Measurements from ENCODE around the gene VRK1. TPM values are rescaled to one million over a fixed set of nuclear protein-coding genes. Genes with fewer than 3 reads are reported as not detected.

VRK1 gene
- total and polyA plus RNA-seq, 7 experiments from 2014 or later, result 28.5 to 52.2 (median 40.7) TPM

DNA sequence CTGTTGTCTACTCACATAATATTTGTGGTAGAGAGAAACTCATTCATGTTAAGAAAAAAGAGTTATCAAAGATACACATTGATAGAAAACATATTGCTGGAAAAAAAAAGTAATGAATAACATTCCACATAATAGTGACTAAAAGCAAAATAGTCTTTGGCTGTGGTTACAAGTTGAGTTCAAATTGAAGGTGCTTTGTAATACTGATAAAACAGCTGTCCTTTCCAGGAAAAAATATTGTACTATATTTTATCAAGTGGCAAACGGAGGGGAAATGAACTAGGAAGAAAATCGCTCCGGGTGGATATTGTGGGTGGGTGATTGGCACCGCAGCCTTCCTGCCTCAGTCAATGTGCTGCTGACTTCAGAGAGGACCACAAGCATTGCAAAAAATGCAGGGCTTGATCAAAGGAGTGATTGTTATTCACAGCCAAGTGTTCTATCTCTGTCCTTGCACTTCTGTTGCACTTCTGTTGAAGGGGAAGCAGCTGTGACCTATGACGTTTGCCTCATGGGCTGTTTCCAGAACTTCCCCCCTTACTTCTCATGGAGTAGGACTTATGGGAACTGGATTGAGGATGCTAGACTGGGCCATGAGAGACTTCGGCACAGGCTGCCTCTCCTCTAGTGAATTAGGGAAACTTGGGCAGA, 114.4 kb downstream of the VRK1 start:
- Histone ChIP-seq H3K36me3 (ENCODE audit: control insufficient read depth in 2 of 3, insufficient read depth in 3 of 3, low read length in 3 of 3) (no peaks in the 10 kb centered on the region), H3K27me3 (ENCODE audit: control insufficient read depth in 2 of 2, insufficient read depth in 2 of 2, low read length in 2 of 2) (no peaks in the 10 kb centered on the region), H3K9me3 (ENCODE audit: control insufficient read depth in 2 of 3, low read length in 3 of 3) (no peaks in the 10 kb centered on the region), H3K4me1 (ENCODE audit: control insufficient read depth in 2 of 2, insufficient read depth in 2 of 2, low read length in 2 of 2) (peaks cover 4 to 16% of the 10 kb centered on the region in 2 donors), H3K4me3 (ENCODE audit: low read length) (no peak overlapping the region), H3K27ac (ENCODE audit: low read depth, low read length) (no peak overlapping the region)
- ChIA-PET CTCF (interaction anchor here (1.0 kb wide), 1 partner anchor 218 kb away, joined by 9 read pairs; no protein-coding TSS in a partner anchor), POLR2A (no interaction called here)
- ATAC-seq (no peak), DNase-seq (peak in 5 of 9 donors; percentile 5 to 16 (median 7))
- Mint-ChIP-seq H3K9me3 (peaks cover 3 to 29% (median 15%) of the 10 kb centered on the region in 11 donors), H3K4me1 (peaks cover 6 to 24% (median 19%) of the 10 kb centered on the region in 7 donors), H3K36me3 (peaks cover 14 to 40% (median 29%) of the 10 kb centered on the region in 5 donors), H3K27me3 (no peaks in the 10 kb centered on the region), H3K27ac (peak overlapping the region in 8 of 9 donors; percentile 9 to 51 (median 25)), H3K4me3 (peak overlapping the region in 7 of 10 donors; percentile 17 to 60 (median 46))
- intact Hi-C loops (cut with micrococcal nuclease), result no loop called here

DNA sequence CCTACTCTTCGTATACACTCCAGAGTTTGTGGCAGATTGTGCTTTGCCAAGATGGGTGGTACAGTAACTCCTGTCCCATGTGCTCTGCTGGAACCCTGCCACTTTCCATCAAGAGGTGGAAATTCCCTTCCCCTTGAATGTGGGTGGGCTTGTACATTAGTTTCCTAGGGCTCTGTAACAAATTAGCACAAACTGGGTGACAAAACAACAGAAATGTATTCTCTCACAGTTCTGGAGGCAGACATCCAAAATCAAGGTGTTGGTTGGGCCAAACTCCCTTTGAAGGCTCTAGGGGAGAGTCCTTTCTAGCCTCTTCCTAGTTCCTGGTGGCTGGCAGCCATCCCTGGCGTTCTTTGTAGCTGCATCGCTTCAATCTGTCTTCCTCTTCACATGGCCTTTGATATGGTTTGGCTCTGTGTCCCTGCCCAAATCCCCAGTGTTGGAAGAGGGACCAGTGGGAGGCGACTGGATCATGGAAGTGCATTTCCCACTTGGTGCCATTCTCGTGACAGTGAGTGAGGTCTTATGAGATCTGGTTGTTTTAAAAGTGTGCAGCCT, 117.5 kb downstream of the VRK1 start:
- no peaks in the 10 kb centered on the region for H3K36me3 ChIP-seq (ENCODE audit: control insufficient read depth in 2 of 3, insufficient read depth in 3 of 3, low read length in 3 of 3)
- H3K4me1 ChIP-seq (ENCODE audit: control insufficient read depth in 2 of 2, insufficient read depth in 2 of 2, low read length in 2 of 2), result peaks cover 4 to 16% of the 10 kb centered on the region in 2 donors
- intact Hi-C loops (cut with micrococcal nuclease), result no loop called here
- H3K4me3 ChIP-seq (ENCODE audit: low read length), result no peak overlapping the region
- POLR2A ChIA-PET, result no interaction called here
- H3K27me3 Mint-ChIP-seq, result no peaks in the 10 kb centered on the region
- H3K4me3 Mint-ChIP-seq, result no peak overlapping the region
- H3K27ac Mint-ChIP-seq, result no peak overlapping the region
- ATAC-seq, result no peak
- H3K36me3 Mint-ChIP-seq, result peaks cover 6 to 33% (median 23%) of the 10 kb centered on the region in 5 donors
- H3K4me1 Mint-ChIP-seq, result peaks cover 6 to 24% (median 19%) of the 10 kb centered on the region in 7 donors
- no peaks in the 10 kb centered on the region for H3K27me3 ChIP-seq (ENCODE audit: control insufficient read depth in 2 of 2, insufficient read depth in 2 of 2, low read length in 2 of 2)
- H3K27ac ChIP-seq (ENCODE audit: low read depth, low read length), result no peak overlapping the region
- peaks cover 3 to 10% (median 6%) of the 10 kb centered on the region in 11 donors for H3K9me3 Mint-ChIP-seq
- DNase-seq, result no peak
- CTCF ChIA-PET, result no interaction called here
- no peaks in the 10 kb centered on the region for H3K9me3 ChIP-seq (ENCODE audit: control insufficient read depth in 2 of 3, low read length in 3 of 3)

DNA sequence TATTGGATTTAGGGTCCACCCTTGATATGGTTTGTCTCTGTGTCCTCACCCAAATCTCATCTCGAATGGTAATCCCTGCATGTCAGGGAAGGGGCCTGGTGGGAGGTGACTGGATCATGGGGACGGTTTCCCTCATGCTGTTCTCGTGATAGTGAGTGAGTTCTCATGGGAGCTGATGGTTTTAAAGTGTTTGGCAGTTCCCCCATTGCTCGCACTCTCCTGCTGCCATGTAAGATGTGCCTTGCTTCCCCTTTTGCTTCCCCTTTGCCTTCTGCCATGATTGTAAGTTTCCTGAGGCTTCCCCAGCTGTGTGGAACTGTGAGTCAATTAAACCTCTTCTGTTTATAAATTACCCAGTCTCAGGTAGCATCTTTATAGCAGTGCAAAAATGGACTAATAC, 118.3 kb downstream of the VRK1 start:
- Mint-ChIP-seq H3K27ac (peak overlapping the region in 1 of 9 donors; percentile 12), H3K4me3 (no peak overlapping the region), H3K4me1 (peaks cover 6 to 23% (median 19%) of the 10 kb centered on the region in 7 donors), H3K27me3 (no peaks in the 10 kb centered on the region), H3K9me3 (peaks cover 0 to 3% (median 0%) of the 10 kb centered on the region in 11 donors), H3K36me3 (peaks cover under 1 to 27% (median 17%) of the 10 kb centered on the region in 5 donors)
- ATAC-seq (no peak), DNase-seq (no peak)
- intact Hi-C loops (cut with micrococcal nuclease), result no loop called here
- H3K27me3 ChIP-seq (ENCODE audit: control insufficient read depth in 2 of 2, insufficient read depth in 2 of 2, low read length in 2 of 2), result no peaks in the 10 kb centered on the region
- ChIA-PET POLR2A (no interaction called here), CTCF (no interaction called here)
- no peak overlapping the region for H3K27ac ChIP-seq (ENCODE audit: low read depth, low read length)
- H3K36me3 ChIP-seq (ENCODE audit: control insufficient read depth in 2 of 3, insufficient read depth in 3 of 3, low read length in 3 of 3), result no peaks in the 10 kb centered on the region
- H3K4me1 ChIP-seq (ENCODE audit: control insufficient read depth in 2 of 2, insufficient read depth in 2 of 2, low read length in 2 of 2), result peaks cover 4 to 16% of the 10 kb centered on the region in 2 donors
- H3K4me3 ChIP-seq (ENCODE audit: low read length), result no peak overlapping the region
- no peaks in the 10 kb centered on the region for H3K9me3 ChIP-seq (ENCODE audit: control insufficient read depth in 2 of 3, low read length in 3 of 3)

DNA sequence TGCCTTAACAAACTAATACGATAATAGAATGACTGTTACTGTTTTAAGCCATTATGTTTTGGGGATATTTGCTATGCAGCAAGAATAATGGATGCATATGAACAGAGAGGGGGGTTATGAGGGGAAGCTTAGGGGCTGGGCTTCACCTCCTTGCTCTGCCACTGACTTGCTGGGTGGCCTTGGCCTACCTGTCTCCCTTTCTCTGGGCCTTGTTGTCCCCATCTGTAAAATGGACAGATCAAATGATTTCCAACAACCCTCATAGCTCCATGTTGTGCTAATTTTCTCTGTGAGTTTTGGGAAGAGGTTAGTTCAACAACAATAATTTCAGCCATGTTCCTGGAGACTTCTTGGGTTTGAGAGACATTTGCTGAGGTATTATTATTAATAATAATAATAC, 119.6 kb downstream of the VRK1 start:
- Mint-ChIP-seq H3K36me3 (peaks cover 0 to 35% (median 23%) of the 10 kb centered on the region in 5 donors), H3K4me3 (no peak overlapping the region), H3K9me3 (peaks cover 0 to 9% (median 3%) of the 10 kb centered on the region in 11 donors), H3K4me1 (peaks cover 2 to 13% (median 11%) of the 10 kb centered on the region in 7 donors), H3K27ac (no peak overlapping the region), H3K27me3 (no peaks in the 10 kb centered on the region)
- H3K27ac ChIP-seq (ENCODE audit: low read depth, low read length), result no peak overlapping the region
- no peak for ATAC-seq
- H3K9me3 ChIP-seq (ENCODE audit: control insufficient read depth in 2 of 3, low read length in 3 of 3), result no peaks in the 10 kb centered on the region
- H3K4me3 ChIP-seq (ENCODE audit: low read length), result no peak overlapping the region
- H3K27me3 ChIP-seq (ENCODE audit: control insufficient read depth in 2 of 2, insufficient read depth in 2 of 2, low read length in 2 of 2), result no peaks in the 10 kb centered on the region
- peaks cover 4 to 8% of the 10 kb centered on the region in 2 donors for H3K4me1 ChIP-seq (ENCODE audit: control insufficient read depth in 2 of 2, insufficient read depth in 2 of 2, low read length in 2 of 2)
- DNase-seq, result no peak
- no peaks in the 10 kb centered on the region for H3K36me3 ChIP-seq (ENCODE audit: control insufficient read depth in 2 of 3, insufficient read depth in 3 of 3, low read length in 3 of 3)
- ChIA-PET CTCF (interaction anchor here (0.5 kb wide), 1 partner anchor 248 kb away, joined by 3 read pairs; no protein-coding TSS in a partner anchor), POLR2A (no interaction called here)
- intact Hi-C loops (cut with micrococcal nuclease), result no loop called here

DNA sequence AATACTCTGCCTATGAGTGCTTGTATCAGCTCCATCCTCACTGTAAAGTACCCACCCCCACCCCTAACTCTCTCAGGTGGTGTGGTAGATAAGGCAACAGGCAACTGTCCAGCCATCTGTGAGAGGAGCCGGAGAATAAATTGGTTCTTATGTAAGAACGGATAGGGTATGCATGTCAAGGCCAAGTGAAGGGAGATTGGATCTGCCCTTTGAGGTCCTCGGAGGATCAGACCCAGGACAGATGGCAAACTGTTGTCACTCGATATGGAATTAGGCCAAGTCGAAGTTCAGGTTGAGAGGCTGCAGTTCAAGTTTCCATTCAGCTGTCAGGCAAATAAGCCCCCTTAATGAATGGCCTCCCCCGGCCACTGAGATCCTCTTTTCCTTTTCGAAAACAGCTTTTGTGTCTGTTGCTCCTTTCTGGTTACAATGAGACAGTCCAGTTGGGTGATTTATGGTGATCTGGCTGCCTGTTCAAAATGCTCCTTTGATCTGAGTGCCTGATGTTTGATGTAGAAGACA, 120.3 kb downstream of the VRK1 start:
- peaks cover 0 to 37% (median 21%) of the 10 kb centered on the region in 5 donors for H3K36me3 Mint-ChIP-seq
- peaks cover 0 to 15% (median 5%) of the 10 kb centered on the region in 11 donors for H3K9me3 Mint-ChIP-seq
- no peak overlapping the region for H3K4me3 Mint-ChIP-seq
- H3K4me1 Mint-ChIP-seq, result peaks cover 0 to 6% (median 4%) of the 10 kb centered on the region in 7 donors
- ATAC-seq (no peak), DNase-seq (no peak)
- peak overlapping the region in 1 of 9 donors; percentile 20 for H3K27ac Mint-ChIP-seq
- no peaks in the 10 kb centered on the region for H3K36me3 ChIP-seq (ENCODE audit: control insufficient read depth in 2 of 3, insufficient read depth in 3 of 3, low read length in 3 of 3)
- H3K4me1 ChIP-seq (ENCODE audit: control insufficient read depth in 2 of 2, insufficient read depth in 2 of 2, low read length in 2 of 2), result peaks cover 0 to under 1% of the 10 kb centered on the region in 2 donors
- no peaks in the 10 kb centered on the region for H3K9me3 ChIP-seq (ENCODE audit: control insufficient read depth in 2 of 3, low read length in 3 of 3)
- H3K27me3 ChIP-seq (ENCODE audit: control insufficient read depth in 2 of 2, insufficient read depth in 2 of 2, low read length in 2 of 2), result no peaks in the 10 kb centered on the region
- H3K27ac ChIP-seq (ENCODE audit: low read depth, low read length), result no peak overlapping the region
- ChIA-PET POLR2A (no interaction called here), CTCF (no interaction called here)
- no peaks in the 10 kb centered on the region for H3K27me3 Mint-ChIP-seq
- intact Hi-C loops (cut with micrococcal nuclease), result no loop called here
- H3K4me3 ChIP-seq (ENCODE audit: low read length), result no peak overlapping the region

DNA sequence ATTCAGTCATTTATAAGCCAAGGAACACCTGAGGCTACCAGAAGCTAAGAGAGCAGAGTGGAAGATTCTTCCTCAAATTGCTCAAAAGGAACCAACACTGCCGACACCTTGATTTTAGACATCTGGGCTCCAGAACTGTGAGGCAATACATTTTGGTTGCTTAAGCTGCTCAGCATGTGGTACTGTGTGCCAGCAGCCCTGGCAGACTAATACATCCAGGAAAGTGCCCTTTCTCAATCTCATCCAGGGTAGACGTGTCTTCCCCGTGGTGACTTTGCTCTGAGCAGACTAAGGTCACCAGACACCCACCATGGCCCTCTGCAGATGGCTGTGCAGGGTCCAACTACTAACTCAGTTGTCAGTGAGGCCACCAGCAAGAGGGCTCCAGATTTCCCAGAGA, 122.8 kb downstream of the VRK1 start:
- H3K4me3 Mint-ChIP-seq, result no peak overlapping the region
- Histone ChIP-seq H3K36me3 (ENCODE audit: control insufficient read depth in 2 of 3, insufficient read depth in 3 of 3, low read length in 3 of 3) (no peaks in the 10 kb centered on the region), H3K27ac (ENCODE audit: low read depth, low read length) (no peak overlapping the region), H3K9me3 (ENCODE audit: control insufficient read depth in 2 of 3, low read length in 3 of 3) (no peaks in the 10 kb centered on the region), H3K27me3 (ENCODE audit: control insufficient read depth in 2 of 2, insufficient read depth in 2 of 2, low read length in 2 of 2) (no peaks in the 10 kb centered on the region), H3K4me1 (ENCODE audit: control insufficient read depth in 2 of 2, insufficient read depth in 2 of 2, low read length in 2 of 2) (no peaks in the 10 kb centered on the region), H3K4me3 (ENCODE audit: low read length) (no peak overlapping the region)
- H3K36me3 Mint-ChIP-seq, result peaks cover 0 to 43% (median 25%) of the 10 kb centered on the region in 5 donors
- intact Hi-C loops (cut with micrococcal nuclease), result no loop called here
- H3K9me3 Mint-ChIP-seq, result peaks cover 0 to 16% (median 5%) of the 10 kb centered on the region in 11 donors
- ATAC-seq (no peak), DNase-seq (no peak)
- ChIA-PET POLR2A (interaction anchor here (0.9 kb wide), 1 partner anchor 32 kb away, joined by 3 read pairs; no protein-coding TSS in a partner anchor), CTCF (no interaction called here)
- H3K4me1 Mint-ChIP-seq, result peaks cover 0 to 1% (median 0%) of the 10 kb centered on the region in 7 donors
- H3K27ac Mint-ChIP-seq, result no peak overlapping the region
- no peaks in the 10 kb centered on the region for H3K27me3 Mint-ChIP-seq

Measured in naive thymus-derived CD4-positive, alpha-beta T cell (primary cell).